Measurements from ENCODE around the gene SLC66A1. TPM values are rescaled to one million over a fixed set of nuclear protein-coding genes. Genes with fewer than 3 reads are reported as not detected.

SLC66A1 gene
- total and polyA plus RNA-seq, 2 of the 13 experiments (the other 11 are each of a cell fraction or from before 2014, with no cell fraction given): 15.4 to 18.9 TPM

- no peaks in the 10 kb centered on the region for H4K20me1 ChIP-seq (ENCODE audit: insufficient read depth, low read length)
- no peaks in the 10 kb centered on the region for H3K79me2 ChIP-seq (ENCODE audit: insufficient read depth, low read length)
- no peak for FAIRE-seq
- no peak for ATAC-seq
- DNase-seq (ENCODE audit: low spot score): no peak
- no peak overlapping the region for H2AFZ ChIP-seq (ENCODE audit: low read length)
- H3K27ac ChIP-seq (ENCODE audit: extremely low read length, insufficient read depth, low read length): no peak overlapping the region
- no peak overlapping the region for H3K4me3 ChIP-seq (replicated peaks in 1 of 3; ENCODE audit: insufficient read depth in 1 of 3, low read depth in 2 of 3, low read length in 3 of 3)
- intact Hi-C loops (cut with micrococcal nuclease; ENCODE audit: unreplicated experiment): no loop called here
- H3K27me3 ChIP-seq (ENCODE audit: control insufficient read depth in 1 of 2, insufficient read depth in 2 of 2, low read length in 2 of 2): no peaks in the 10 kb centered on the region
- H3K4me2 ChIP-seq (ENCODE audit: low read depth, low read length): no peak overlapping the region
- no TSS peak for BruUV-seq (replicated peaks)
- in situ Hi-C loops (cut with HindIII; ENCODE audit: extremely low pct_ligation_motif_present, low pct_unique_long_range_greater_than_20kb): no loop called here
- H3K4me1 ChIP-seq (ENCODE audit: insufficient read depth, low read length): no peaks in the 10 kb centered on the region
- WGBS (ENCODE audit: low lambda C conversion rate): 87% methylated on average over 6 of the region's 6 CpGs
- no peaks in the 10 kb centered on the region for H3K9me3 ChIP-seq (ENCODE audit: low read length)
- H3K9ac ChIP-seq (ENCODE audit: insufficient read depth, low read depth, low read length): no peak overlapping the region
- peaks cover 32 to 41% of the 10 kb centered on the region in 2 experiments; a peak in 4 of 5 replicates for H3K36me3 ChIP-seq (replicated peaks in 1 of 2; ENCODE audit: control insufficient read depth in 1 of 2, insufficient read depth in 2 of 2, low read length in 2 of 2)
- ChIA-PET POLR2A (no interaction called here), CTCF (ENCODE audit: low intra/inter-chr PET ratio, low total read pairs) (no interaction called here)
- TF ChIP-seq ZBTB1 (CRISPR knock-in tag; IDR thresholded peaks at IDR 0.05; ENCODE audit: borderline replicate concordance): no peak
- no peak for TF ChIP-seq KLF9 (CRISPR knock-in tag; IDR thresholded peaks at IDR 0.05; ENCODE audit: low read depth)
- no peak for TF ChIP-seq PAF1 (CRISPR knock-in tag; IDR thresholded peaks at IDR 0.05)
These were observed 33.9 kb downstream of the SLC66A1 start for GRCh38 chr1:19346026-19346425.

- no peaks in the 10 kb centered on the region for H3K9me3 ChIP-seq (ENCODE audit: low read length)
- H3K27me3 ChIP-seq (ENCODE audit: control insufficient read depth in 1 of 2, insufficient read depth in 2 of 2, low read length in 2 of 2): no peaks in the 10 kb centered on the region
- FAIRE-seq (no peak), ATAC-seq (no peak), DNase-seq (ENCODE audit: low spot score) (no peak)
- ChIA-PET CTCF (ENCODE audit: low intra/inter-chr PET ratio, low total read pairs) (no interaction called here), POLR2A (no interaction called here)
- no peak overlapping the region for H3K4me2 ChIP-seq (ENCODE audit: low read depth, low read length)
- H3K4me3 ChIP-seq (replicated peaks in 1 of 3; ENCODE audit: insufficient read depth in 1 of 3, low read depth in 2 of 3, low read length in 3 of 3): no peak overlapping the region
- H3K79me2 ChIP-seq (ENCODE audit: insufficient read depth, low read length): no peaks in the 10 kb centered on the region
- in situ Hi-C loops (cut with HindIII; ENCODE audit: extremely low pct_ligation_motif_present, low pct_unique_long_range_greater_than_20kb) (no loop called here), intact Hi-C loops (cut with micrococcal nuclease; ENCODE audit: unreplicated experiment) (no loop called here)
- no peaks in the 10 kb centered on the region for H4K20me1 ChIP-seq (ENCODE audit: insufficient read depth, low read length)
- TF ChIP-seq ZNF138 (CRISPR knock-in tag; IDR thresholded peaks at IDR 0.05; ENCODE audit: low read depth): no peak
- TF ChIP-seq PCBP1 (IDR thresholded peaks at IDR 0.05; ENCODE audit: borderline replicate concordance, low read depth, low read length): no peak
- TF ChIP-seq ZNF251 (CRISPR knock-in tag; IDR thresholded peaks at IDR 0.05): no peak
- no peak for TF ChIP-seq GABPB1 (CRISPR knock-in tag; IDR thresholded peaks at IDR 0.05)
- no peak for TF ChIP-seq ZNF354B (CRISPR knock-in tag; IDR thresholded peaks at IDR 0.05)
- no peak for TF ChIP-seq SNAI1 (CRISPR knock-in tag; IDR thresholded peaks at IDR 0.05; ENCODE audit: borderline replicate concordance)
- TF ChIP-seq ZNF44 (CRISPR knock-in tag; IDR thresholded peaks at IDR 0.05): no peak
- TF ChIP-seq ZFYVE20 (CRISPR knock-in tag; IDR thresholded peaks at IDR 0.05; ENCODE audit: borderline replicate concordance, low read depth): no peak
- TF ChIP-seq ZNF549 (CRISPR knock-in tag; IDR thresholded peaks at IDR 0.05): no peak
- TF ChIP-seq ZNF782 (CRISPR knock-in tag; IDR thresholded peaks at IDR 0.05; ENCODE audit: borderline replicate concordance): no peak
- no peak for TF ChIP-seq HNF4G (IDR thresholded peaks at IDR 0.05; ENCODE audit: borderline replicate concordance, low read depth, low read length)
- TF ChIP-seq HNF4G (CRISPR knock-in tag; IDR thresholded peaks at IDR 0.05; ENCODE audit: borderline replicate concordance, low read depth): no peak
- TF ChIP-seq PHB2 (IDR thresholded peaks at IDR 0.05; ENCODE audit: partially characterized antibody): no peak
- H3K36me3 ChIP-seq (replicated peaks in 1 of 2; ENCODE audit: control insufficient read depth in 1 of 2, insufficient read depth in 2 of 2, low read length in 2 of 2): peaks cover 28 to 50% of the 10 kb centered on the region in 2 experiments; a peak in 4 of 5 replicates
- whole genome bisulfite sequencing (ENCODE audit: low lambda C conversion rate): 93% methylated on average over 14 of the region's 14 CpGs
- H3K9ac ChIP-seq (ENCODE audit: insufficient read depth, low read depth, low read length): no peak overlapping the region
- no peaks in the 10 kb centered on the region for H3K4me1 ChIP-seq (ENCODE audit: insufficient read depth, low read length)
- no TSS peak for BruUV-seq (replicated peaks)
- no peak overlapping the region for H2AFZ ChIP-seq (ENCODE audit: low read length)
- no peak overlapping the region for H3K27ac ChIP-seq (ENCODE audit: extremely low read length, insufficient read depth, low read length)
These were observed 35.5 kb downstream of the SLC66A1 start for GRCh38 chr1:19347533-19348172.

All from HepG2 (cell line).